Osteoblast (primary cell): ENCODE measurements around the gene TMEM165. TPM values are rescaled to one million over a fixed set of nuclear protein-coding genes. Genes with fewer than 3 reads are reported as not detected.

Source experiments
- DNase-seq: peaks from one replicate; pipeline ENCODE4 v3.0.0; 2011; ENCODE audit warnings: low spot score, mixed read lengths; ENCODE audit not compliant: insufficient read length; ENCODE audit errors: missing footprints
- H2AFZ ChIP-seq: 2 replicates; pipeline ENCODE4 v1.6.0; 2011; ENCODE audit warnings: mild to moderate bottlenecking, low read length
- H3K27ac ChIP-seq: 2 replicates; pipeline ENCODE4 v1.5.1; 2011; ENCODE audit warnings: mild to moderate bottlenecking, low read depth, low read length, moderate library complexity
- H3K27me3 ChIP-seq: 2 replicates; pipeline ENCODE4 v1.6.0; 2012; ENCODE audit warnings: mild to moderate bottlenecking, control low read depth, inconsistent platforms, low read length, moderate library complexity; ENCODE audit not compliant: insufficient read depth
- H3K36me3 ChIP-seq: 2 replicates; pipeline ENCODE4 v1.5.1; 2011; ENCODE audit warnings: mild to moderate bottlenecking, low read length, control low read depth, moderate library complexity; ENCODE audit not compliant: insufficient read depth
- H3K4me1 ChIP-seq: 2 replicates; pipeline ENCODE4 v1.5.1; 2011; ENCODE audit warnings: mild to moderate bottlenecking, low read length, control low read depth, moderate library complexity; ENCODE audit not compliant: insufficient read depth
- H3K4me2 ChIP-seq: 2 replicates; pipeline ENCODE4 v1.6.0; 2011; ENCODE audit warnings: mild to moderate bottlenecking, low read length; ENCODE audit not compliant: insufficient read depth
- H3K4me3 ChIP-seq: fragments of 200-600 bp; sonication (generic); 3 replicates; pipeline ENCODE4 v1.5.1; 2012; ENCODE audit warnings: mild to moderate bottlenecking, low read length, inconsistent platforms; ENCODE audit not compliant: insufficient read depth
- H3K79me2 ChIP-seq: 2 replicates; pipeline ENCODE4 v1.6.0; 2012; ENCODE audit warnings: mild to moderate bottlenecking, low read length, control low read depth, inconsistent platforms; ENCODE audit not compliant: insufficient read depth
- H3K9me3 ChIP-seq: 2 replicates; pipeline ENCODE4 v1.5.1; 2011; ENCODE audit warnings: low read depth, low read length, control low read depth
- H4K20me1 ChIP-seq: 2 replicates; pipeline ENCODE4 v1.6.0; 2012; ENCODE audit warnings: mild to moderate bottlenecking, low read length, control low read depth; ENCODE audit not compliant: insufficient read depth
- CTCF ChIP-seq: IDR thresholded peaks from 2 replicates; pipeline ENCODE4 v1.5.1; 2011; ENCODE audit warnings: mild to moderate bottlenecking, low read depth, low read length, moderate library complexity; ENCODE audit errors: extremely low read depth
- total RNA-seq: library from RNA; depleted of rRNA; stranded (reverse); fragments of >200 nt; gene quantifications from 2 replicates; pipeline ENCODE4 v1.2.3, GENCODE V29; 2012

TMEM165 gene
- total RNA-seq, 1 donor = 151 TPM

- no peaks in the 10 kb centered on the region for H3K9me3 ChIP-seq
- H3K4me1 ChIP-seq = no peaks in the 10 kb centered on the region
- no peak for DNase-seq
- TF ChIP-seq CTCF = no peak
- H3K4me2 ChIP-seq = no peak overlapping the region
- no peaks in the 10 kb centered on the region for H3K79me2 ChIP-seq
- H3K27me3 ChIP-seq = no peaks in the 10 kb centered on the region
- H3K27ac ChIP-seq = no peak overlapping the region
- no peaks in the 10 kb centered on the region for H4K20me1 ChIP-seq
- H3K36me3 ChIP-seq = no peaks in the 10 kb centered on the region
- H3K4me3 ChIP-seq = no peak overlapping the region
- no peak overlapping the region for H2AFZ ChIP-seq
These were observed 22.3 kb upstream of the TMEM165 start for GRCh38 chr4:55373461-55373860.

GRCh38 chr4:55376698-55377097, 19.1 kb upstream of the TMEM165 start:
- Histone ChIP-seq H2AFZ (no peak overlapping the region), H4K20me1 (no peaks in the 10 kb centered on the region), H3K27me3 (no peaks in the 10 kb centered on the region), H3K79me2 (no peaks in the 10 kb centered on the region), H3K4me3 (no peak overlapping the region), H3K36me3 (no peaks in the 10 kb centered on the region), H3K27ac (no peak overlapping the region), H3K4me1 (peaks cover 3% of the 10 kb centered on the region), H3K9me3 (no peaks in the 10 kb centered on the region), H3K4me2 (no peak overlapping the region)
- DNase-seq = no peak
- TF ChIP-seq CTCF = no peak

- Histone ChIP-seq H3K79me2 (no peaks in the 10 kb centered on the region), H3K27me3 (no peaks in the 10 kb centered on the region), H3K4me1 (peaks cover 3% of the 10 kb centered on the region), H3K4me3 (no peak overlapping the region), H3K27ac (no peak overlapping the region), H3K36me3 (no peaks in the 10 kb centered on the region), H2AFZ (no peak overlapping the region), H4K20me1 (no peaks in the 10 kb centered on the region), H3K9me3 (no peaks in the 10 kb centered on the region), H3K4me2 (no peak overlapping the region)
- no peak for DNase-seq
- TF ChIP-seq CTCF = no peak
These were observed 16.9 kb upstream of the TMEM165 start for GRCh38 chr4:55378617-55379467.

- no peak for DNase-seq
- peaks cover 6% of the 10 kb centered on the region for H3K4me1 ChIP-seq
- H3K9me3 ChIP-seq = no peaks in the 10 kb centered on the region
- no peak overlapping the region for H3K27ac ChIP-seq
- H4K20me1 ChIP-seq = no peaks in the 10 kb centered on the region
- no peaks in the 10 kb centered on the region for H3K79me2 ChIP-seq
- no peaks in the 10 kb centered on the region for H3K27me3 ChIP-seq
- no peak overlapping the region for H2AFZ ChIP-seq
- H3K4me3 ChIP-seq = no peak overlapping the region
- H3K4me2 ChIP-seq = no peak overlapping the region
- H3K36me3 ChIP-seq = no peaks in the 10 kb centered on the region
- TF ChIP-seq CTCF = no peak
These were observed 15.2 kb upstream of the TMEM165 start for GRCh38 chr4:55380576-55380975.
